ENCODE results near the gene PPARG. TPM values are rescaled to one million over a fixed set of nuclear protein-coding genes. Genes with fewer than 3 reads are reported as not detected.

The PPARG gene
- total RNA-seq, 2 donors from 2014 or later, result 12.3 to 17.9 TPM

- DNase-seq (ENCODE audit: low spot score), result no peak
- Histone ChIP-seq H3K27me3 (no peaks in the 10 kb centered on the region), H3K4me3 (no peak overlapping the region), H3K36me3 (no peaks in the 10 kb centered on the region), H3K4me1 (no peaks in the 10 kb centered on the region), H3K9me3 (no peaks in the 10 kb centered on the region), H3K27ac (no peak overlapping the region)
- TF ChIP-seq CTCF (IDR thresholded peaks at IDR 0.05), result no peak
These were observed 46.6 kb downstream of the PPARG start for GRCh38 chr3:12335421-12335820.

- Histone ChIP-seq H3K4me3 (no peak overlapping the region), H3K36me3 (no peaks in the 10 kb centered on the region), H3K27me3 (no peaks in the 10 kb centered on the region), H3K9me3 (no peaks in the 10 kb centered on the region), H3K4me1 (no peaks in the 10 kb centered on the region), H3K27ac (no peak overlapping the region)
- DNase-seq (ENCODE audit: low spot score), result no peak
- no peak for TF ChIP-seq CTCF (IDR thresholded peaks at IDR 0.05)
These were observed 47.2 kb downstream of the PPARG start for GRCh38 chr3:12336099-12336498.

GRCh38 chr3:12338595-12339546 is 50.0 kb downstream of the PPARG start:
- TF ChIP-seq CTCF (IDR thresholded peaks at IDR 0.05), result no peak
- no peaks in the 10 kb centered on the region for H3K36me3 ChIP-seq
- no peak for DNase-seq (ENCODE audit: low spot score)

GRCh38 chr3:12339701-12340480 is 51.0 kb downstream of the PPARG start:
- TF ChIP-seq CTCF (IDR thresholded peaks at IDR 0.05), result no peak
- Histone ChIP-seq H3K36me3 (no peaks in the 10 kb centered on the region), H3K4me3 (no peak overlapping the region), H3K27ac (no peak overlapping the region), H3K4me1 (no peaks in the 10 kb centered on the region), H3K9me3 (no peaks in the 10 kb centered on the region), H3K27me3 (no peaks in the 10 kb centered on the region)
- DNase-seq (ENCODE audit: low spot score), result no peak

More at GRCh38 chr3:12338595-12339546, 50.0 kb downstream of the PPARG start:
- Histone ChIP-seq H3K27me3 (no peaks in the 10 kb centered on the region), H3K9me3 (no peaks in the 10 kb centered on the region), H3K4me1 (no peaks in the 10 kb centered on the region), H3K27ac (no peak overlapping the region), H3K4me3 (no peak overlapping the region)

- Histone ChIP-seq H3K36me3 (no peaks in the 10 kb centered on the region), H3K4me3 (no peak overlapping the region), H3K4me1 (no peaks in the 10 kb centered on the region), H3K27me3 (no peaks in the 10 kb centered on the region), H3K27ac (no peak overlapping the region), H3K9me3 (no peaks in the 10 kb centered on the region)
- no peak for DNase-seq (ENCODE audit: low spot score)
- TF ChIP-seq CTCF (IDR thresholded peaks at IDR 0.05), result no peak
These were observed 51.6 kb downstream of the PPARG start for GRCh38 chr3:12340506-12340905.

Measured in right atrium auricular region (tissue), 2 donors.